Neural progenitor cell (in vitro differentiated cells): ENCODE measurements around the gene HLA-DPB1.

Experiments
- EZH2phosphoT487 ChIP-seq: fragments of 200-600 bp; sonication (generic); IDR thresholded peaks from 2 replicates; pipeline ENCODE4 v1.6.1; 2017; ENCODE audit warnings: antibody characterized with exemption
- TF ChIP-seq, protein P1 (sequence below): fragments of 200-600 bp; sonication (generic); IDR thresholded peaks from 2 replicates; pipeline ENCODE4 v1.5.1; 2017; ENCODE audit warnings: antibody characterized with exemption, mild to moderate bottlenecking

DNA sequence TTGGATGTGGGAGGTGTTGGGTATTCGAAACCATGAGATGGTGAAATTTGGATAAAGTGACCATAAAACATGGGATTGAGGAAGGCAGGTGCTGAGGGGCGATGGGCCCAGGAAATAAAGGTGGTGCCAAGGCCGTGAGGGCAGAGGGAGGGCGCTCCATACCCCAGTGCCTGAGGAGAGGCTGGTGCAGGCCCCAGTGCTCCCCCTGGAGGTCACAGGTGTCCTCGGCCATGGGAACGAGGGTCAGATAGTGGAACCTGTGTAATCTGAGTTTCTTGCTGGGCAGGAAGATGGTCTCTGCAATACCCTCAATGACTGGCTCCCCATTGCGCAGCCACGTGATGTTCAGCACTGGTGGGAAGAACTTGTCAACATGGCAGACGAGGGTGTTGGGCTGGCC lies 16.2 kb downstream of the HLA-DPB1 start:
- TF ChIP-seq, protein P1, sequence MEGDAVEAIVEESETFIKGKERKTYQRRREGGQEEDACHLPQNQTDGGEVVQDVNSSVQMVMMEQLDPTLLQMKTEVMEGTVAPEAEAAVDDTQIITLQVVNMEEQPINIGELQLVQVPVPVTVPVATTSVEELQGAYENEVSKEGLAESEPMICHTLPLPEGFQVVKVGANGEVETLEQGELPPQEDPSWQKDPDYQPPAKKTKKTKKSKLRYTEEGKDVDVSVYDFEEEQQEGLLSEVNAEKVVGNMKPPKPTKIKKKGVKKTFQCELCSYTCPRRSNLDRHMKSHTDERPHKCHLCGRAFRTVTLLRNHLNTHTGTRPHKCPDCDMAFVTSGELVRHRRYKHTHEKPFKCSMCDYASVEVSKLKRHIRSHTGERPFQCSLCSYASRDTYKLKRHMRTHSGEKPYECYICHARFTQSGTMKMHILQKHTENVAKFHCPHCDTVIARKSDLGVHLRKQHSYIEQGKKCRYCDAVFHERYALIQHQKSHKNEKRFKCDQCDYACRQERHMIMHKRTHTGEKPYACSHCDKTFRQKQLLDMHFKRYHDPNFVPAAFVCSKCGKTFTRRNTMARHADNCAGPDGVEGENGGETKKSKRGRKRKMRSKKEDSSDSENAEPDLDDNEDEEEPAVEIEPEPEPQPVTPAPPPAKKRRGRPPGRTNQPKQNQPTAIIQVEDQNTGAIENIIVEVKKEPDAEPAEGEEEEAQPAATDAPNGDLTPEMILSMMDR: peak; percentile 67
- no peak for TF ChIP-seq EZH2phosphoT487
